Aorta (tissue), 5 donors: ENCODE results near the gene GSTA4. TPM values are rescaled to one million over a fixed set of nuclear protein-coding genes. Genes with fewer than 3 reads are reported as not detected.

Experiments
- ATAC-seq: fragments of 200-7000 bp; cut with Tn5 transposase; one replicate; pipeline ENCODE4 v1.9.1; 2022; ENCODE audit warnings: moderate library complexity; ENCODE audit not compliant: low FRiP score
- DNase-seq, 2 donors: peaks; one replicate each; pipeline ENCODE4 v3.0.0-alpha.2; 2020
- H3K27ac ChIP-seq, 2 donors: one replicate each; pipeline ENCODE4 v1.5.1; 2013; ENCODE audit warnings: low read length in 2 of 2, mild to moderate bottlenecking in 2 of 2, moderate library complexity in 2 of 2, control low read depth in 1 of 2, inconsistent platforms in 1 of 2, low read depth in 1 of 2
- H3K27me3 ChIP-seq, 2 donors: one replicate each; pipeline ENCODE4 v1.6.1; 2013; ENCODE audit warnings: control low read depth in 1 of 2, low read length in 1 of 2, mild to moderate bottlenecking in 1 of 2, moderate library complexity in 1 of 2; ENCODE audit not compliant: insufficient read depth in 2 of 2, control insufficient read depth in 1 of 2
- H3K36me3 ChIP-seq, 2 donors: one replicate each; pipeline ENCODE4 v1.6.1; 2013; ENCODE audit warnings: control low read depth in 1 of 2, low read length in 1 of 2, mild to moderate bottlenecking in 1 of 2; ENCODE audit not compliant: insufficient read depth in 2 of 2, control insufficient read depth in 1 of 2
- H3K4me1 ChIP-seq, 2 donors: one replicate each; pipeline ENCODE4 v1.6.1; 2013; ENCODE audit warnings: low read length in 2 of 2, control low read depth in 1 of 2, mild to moderate bottlenecking in 1 of 2, moderate library complexity in 1 of 2; ENCODE audit not compliant: insufficient read depth in 2 of 2, control insufficient read depth in 1 of 2
- H3K4me3 ChIP-seq, 2 donors: one replicate each; pipeline ENCODE4 v1.5.1; 2013; ENCODE audit warnings: low read length in 2 of 2, control low read depth in 1 of 2, mild to moderate bottlenecking in 1 of 2
- H3K9me3 ChIP-seq: one replicate; pipeline ENCODE4 v1.6.1; 2013; ENCODE audit warnings: mild to moderate bottlenecking, low read length; ENCODE audit not compliant: control insufficient read depth
- WGBS, 2 donors: extraction: QIAGEN DNeasy Blood & Tissue Kit; methylation state at CpG; one replicate each; pipeline ENCODE4 v1.1.7; 2013; 5-methylcytosine and 5-hydroxymethylcytosine counted together
- intact Hi-C, 2 donors: fragments of 100-400 bp; cut with DNase I; formaldehyde crosslinking; loops; one replicate each; pipeline versions ENCODE4 v1.14.2 to v1.15.0; 2022
- polyA plus RNA-seq, 2 donors: library from polyadenylated mRNA; stranded (reverse); fragments of 200-250 nt; gene quantifications; one replicate each; pipeline ENCODE4 v1.2.3, GENCODE V29; 2013
- total RNA-seq, 2 donors: library from RNA; stranded (reverse); fragmentation: NEBNext Ultra II Directional; extraction: Animal tissue kit (Norgen Biotek cat#: 25700); gene quantifications; one replicate each; pipeline ENCODE4 v1.2.1, GENCODE V29; 2021
- donor health status: healthy with polysubstance abuse.
- donor health status: Bipolar disorder and iron deficiency.
- donor health status: DM: no; HTN: no; CAD: no.
- donor health status: DM: no; HTN: no; CAD: no.
- donor health status: DM: yes; HTN: yes; CAD: no.

GSTA4 gene
- total and polyA plus RNA-seq, 4 donors = 18.8 to 31.9 (median 20.0) TPM

GRCh38 chr6:52992980-52993920, 1.8 kb downstream of the GSTA4 start:
- ATAC-seq = no peak

DNA sequence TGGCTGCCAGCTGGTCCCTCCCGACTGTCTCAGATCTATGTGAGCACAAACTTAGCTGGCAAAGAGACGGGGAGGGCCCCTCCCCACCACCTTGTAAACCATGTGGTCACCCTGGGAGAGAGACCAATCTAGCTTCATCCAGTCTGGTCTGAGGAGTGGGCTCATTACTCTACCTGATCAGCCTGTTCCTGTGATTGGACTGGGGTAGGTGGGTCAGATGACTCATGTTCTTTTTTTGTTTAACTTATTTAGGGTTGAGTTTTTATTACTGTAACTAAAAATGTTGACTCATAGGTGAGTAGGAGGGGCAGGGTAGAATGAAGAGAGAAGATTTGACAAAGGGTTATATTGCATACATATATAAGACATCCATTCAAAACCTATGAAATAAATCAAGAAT, 4.7 kb downstream of the GSTA4 start:
- no peak overlapping the region for H3K4me3 ChIP-seq
- no peaks in the 10 kb centered on the region for H3K4me1 ChIP-seq
- no peaks in the 10 kb centered on the region for H3K27me3 ChIP-seq
- DNase-seq (no peak), ATAC-seq (no peak)
- H3K9me3 ChIP-seq = no peaks in the 10 kb centered on the region
- H3K27ac ChIP-seq = no peak overlapping the region
- peaks cover 0 to 4% of the 10 kb centered on the region in 2 donors for H3K36me3 ChIP-seq
- WGBS, 2 donors = 90 to 95% methylated on average over 2 of the region's 2 CpGs
- intact Hi-C loops = loop anchor here (5.0 to 10.0 kb wide), 4 partner anchors 108 to 566 kb away; partner anchors contain the start of gene EFHC1 (in 1 of the 2)

More at GRCh38 chr6:52992980-52993920, 1.8 kb downstream of the GSTA4 start:
- no peaks in the 10 kb centered on the region for H3K27me3 ChIP-seq
- peak overlapping the region; percentile 72 to 97 for H3K4me3 ChIP-seq
- H3K9me3 ChIP-seq = no peaks in the 10 kb centered on the region
- 28 to 35% methylated on average over 8 of the region's 8 CpGs for WGBS, 2 donors
- peaks cover 0 to 4% of the 10 kb centered on the region in 2 donors for H3K36me3 ChIP-seq
- no peaks in the 10 kb centered on the region for H3K4me1 ChIP-seq
- no peak for DNase-seq
- intact Hi-C loops = loop anchor here (5.0 to 10.0 kb wide), 4 partner anchors 111 to 568 kb away; partner anchors contain the start of gene EFHC1 (in 1 of the 2)
- H3K27ac ChIP-seq = peak overlapping the region; percentile 68 to 97

DNA sequence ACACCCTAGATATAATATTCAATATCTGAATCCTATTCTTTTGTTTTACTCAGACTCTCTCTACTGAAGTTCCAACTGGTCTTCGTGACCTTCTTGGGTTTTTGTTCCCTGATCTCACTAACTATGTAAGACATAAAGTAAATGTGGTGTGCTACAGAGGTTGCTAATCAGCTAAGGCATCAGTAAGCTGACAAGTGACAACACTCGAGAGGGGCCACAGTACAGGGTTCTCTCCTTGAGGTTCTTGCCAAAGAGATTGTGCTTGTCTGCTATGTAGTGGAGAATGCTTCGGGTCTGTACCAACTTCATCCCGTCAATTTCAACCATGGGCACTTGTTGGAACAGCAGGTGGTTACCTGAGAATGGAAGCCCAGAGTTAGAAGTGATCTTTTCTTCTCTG, 9.9 kb downstream of the GSTA4 start:
- intact Hi-C loops = no loop called here
- Histone ChIP-seq H3K9me3 (no peaks in the 10 kb centered on the region), H3K27ac (no peak overlapping the region), H3K36me3 (peaks cover 4 to 10% of the 10 kb centered on the region in 2 donors), H3K4me3 (no peak overlapping the region), H3K27me3 (no peaks in the 10 kb centered on the region), H3K4me1 (no peaks in the 10 kb centered on the region)
- WGBS, 2 donors = 95% methylated on average over 4 of the region's 4 CpGs
- DNase-seq = no peak
- no peak for ATAC-seq

GRCh38 chr6:52984247-52984646, 10.8 kb downstream of the GSTA4 start:
- no peaks in the 10 kb centered on the region for H3K4me1 ChIP-seq
- H3K36me3 ChIP-seq = peaks cover 4 to 7% of the 10 kb centered on the region in 2 donors
- H3K27ac ChIP-seq = no peak overlapping the region
- H3K4me3 ChIP-seq = no peak overlapping the region
- intact Hi-C loops = no loop called here
- ATAC-seq (no peak), DNase-seq (no peak)
- no peaks in the 10 kb centered on the region for H3K9me3 ChIP-seq
- H3K27me3 ChIP-seq = no peaks in the 10 kb centered on the region
- WGBS, 2 donors = 91% methylated on average over 3 of the region's 3 CpGs

DNA sequence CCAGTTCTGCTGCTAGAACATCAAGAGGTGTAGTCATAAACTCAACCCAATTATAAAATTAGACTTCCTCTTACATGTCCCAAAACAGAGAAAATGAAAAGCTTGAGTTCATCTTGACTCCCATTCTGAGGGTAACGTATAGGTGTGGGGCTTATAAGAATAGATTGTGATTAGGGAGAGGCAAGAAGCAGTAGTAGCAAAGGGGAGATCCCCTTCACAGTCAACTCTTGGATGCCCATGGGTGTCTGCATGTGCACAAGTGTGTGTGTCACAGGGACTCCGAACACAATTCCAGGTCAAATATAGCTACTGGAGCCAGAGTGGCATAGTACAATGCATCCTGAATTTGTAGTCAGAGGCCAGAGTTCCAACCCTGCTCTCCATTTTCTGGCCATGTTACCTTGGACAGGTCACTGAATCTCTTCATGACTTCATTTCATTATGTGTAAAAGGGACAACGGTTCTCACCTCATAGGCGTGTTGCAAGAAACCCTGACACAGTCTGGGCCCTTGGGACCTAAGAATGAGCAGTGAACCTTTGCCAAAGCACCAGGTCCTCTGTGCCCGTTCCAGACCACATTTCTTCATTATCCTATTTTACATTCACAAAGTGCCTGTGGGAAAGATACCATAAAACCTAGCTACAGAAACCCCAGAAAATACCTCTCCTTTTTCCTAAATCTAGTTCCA, 11.8 kb downstream of the GSTA4 start:
- H3K27ac ChIP-seq = no peak overlapping the region
- intact Hi-C loops = no loop called here
- H3K36me3 ChIP-seq = peaks cover 4 to 6% of the 10 kb centered on the region in 2 donors
- H3K9me3 ChIP-seq = no peaks in the 10 kb centered on the region
- DNase-seq = no peak
- no peak overlapping the region for H3K4me3 ChIP-seq
- H3K27me3 ChIP-seq = no peaks in the 10 kb centered on the region
- H3K4me1 ChIP-seq = no peaks in the 10 kb centered on the region
- 92 to 93% methylated on average over 5 of the region's 5 CpGs for WGBS, 2 donors
- no peak for ATAC-seq

DNA sequence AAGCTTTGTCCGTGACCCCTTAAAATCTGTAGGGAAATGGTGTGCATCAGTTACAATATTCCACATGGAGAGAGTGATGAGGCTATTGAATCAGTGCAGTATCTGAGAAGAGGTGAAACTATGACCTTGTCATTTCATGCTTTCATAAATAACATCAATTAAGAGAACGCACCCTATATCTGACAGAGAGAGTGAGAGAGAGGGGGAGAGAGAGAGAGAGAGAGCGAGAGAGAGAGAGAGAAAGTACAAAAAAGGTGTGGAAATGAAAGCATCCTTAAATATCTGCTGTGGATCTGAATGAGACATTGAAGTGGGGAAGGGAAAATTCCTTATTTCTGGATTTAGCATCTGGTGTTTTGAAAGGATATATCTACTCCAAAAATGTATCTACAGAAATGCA, 12.4 kb downstream of the GSTA4 start:
- H3K9me3 ChIP-seq = no peaks in the 10 kb centered on the region
- no peaks in the 10 kb centered on the region for H3K27me3 ChIP-seq
- peaks cover 4 to 6% of the 10 kb centered on the region in 2 donors for H3K36me3 ChIP-seq
- intact Hi-C loops = no loop called here
- ATAC-seq (no peak), DNase-seq (no peak)
- no peak overlapping the region for H3K4me3 ChIP-seq
- 95 to 99% methylated on average over 3 of the region's 3 CpGs for WGBS, 2 donors
- H3K4me1 ChIP-seq = no peaks in the 10 kb centered on the region
- H3K27ac ChIP-seq = no peak overlapping the region

DNA sequence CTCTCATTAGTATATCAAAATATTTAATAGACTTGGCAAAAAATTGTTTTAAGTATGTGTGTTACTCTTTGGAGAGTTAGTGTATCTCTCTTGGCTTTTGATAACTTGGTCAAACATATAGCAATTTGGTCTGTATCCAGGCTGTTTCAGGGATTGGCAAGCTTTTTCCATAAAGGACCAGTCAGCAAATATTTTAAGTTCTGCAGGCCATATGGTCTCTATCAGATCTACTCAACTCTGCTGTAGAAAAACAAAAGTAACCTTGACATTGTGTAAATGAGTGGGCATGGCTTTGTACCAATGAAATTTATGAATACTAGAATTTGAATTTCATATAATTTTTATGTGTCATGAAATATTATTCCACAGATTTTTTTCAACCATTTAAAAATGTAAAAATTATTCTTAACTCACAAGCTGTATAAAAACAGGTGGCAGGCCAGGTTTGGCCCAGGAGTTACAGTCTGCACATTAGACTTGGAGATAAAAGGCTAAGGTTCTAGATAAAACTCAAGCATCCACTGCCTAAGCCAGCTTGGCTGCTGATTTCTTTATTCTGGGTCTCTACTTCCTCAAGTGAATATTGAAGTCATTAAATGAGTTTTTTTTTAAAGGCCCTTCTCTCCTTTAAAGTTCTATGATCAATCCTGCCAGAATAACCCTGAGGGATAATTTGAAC, 13.7 kb downstream of the GSTA4 start:
- ATAC-seq = no peak
- Histone ChIP-seq H3K9me3 (no peaks in the 10 kb centered on the region), H3K27me3 (no peaks in the 10 kb centered on the region), H3K4me3 (no peak overlapping the region), H3K27ac (no peak overlapping the region), H3K36me3 (peaks cover 4 to 6% of the 10 kb centered on the region in 2 donors), H3K4me1 (no peaks in the 10 kb centered on the region)
- intact Hi-C loops = no loop called here
- DNase-seq = no peak

- WGBS, 2 donors = 77 to 80% methylated on average over 3 of the region's 3 CpGs
- ATAC-seq (no peak), DNase-seq (peak in 1 of 2 donors; percentile 54)
These were observed 18.5 kb downstream of the GSTA4 start for GRCh38 chr6:52976591-52977035.

More at GRCh38 chr6:52976591-52977035, 18.5 kb downstream of the GSTA4 start:
- intact Hi-C loops = no loop called here
- Histone ChIP-seq H3K9me3 (no peaks in the 10 kb centered on the region), H3K27ac (no peak overlapping the region), H3K36me3 (no peaks in the 10 kb centered on the region), H3K4me1 (no peaks in the 10 kb centered on the region), H3K27me3 (no peaks in the 10 kb centered on the region), H3K4me3 (no peak overlapping the region)
